HG02798 (cell line): ENCODE results near the gene ADORA2A.

ENCODE experiments used
- ATAC-seq: cut with Tn5 transposase; IDR thresholded peaks from one replicate; pipeline ENCODE4 v1.9.1; 2021; ENCODE audit warnings: mild to moderate bottlenecking; ENCODE audit not compliant: unreplicated experiment, poor library complexity

The ADORA2A gene

GRCh38 chr22:24430431-24431308 lies 3.3 kb downstream of the ADORA2A start:
- ATAC-seq: no peak

- ATAC-seq: no peak
Measured at GRCh38 chr22:24431309-24432034, 4.1 kb downstream of the ADORA2A start.

GRCh38 chr22:24432059-24432853 lies 4.9 kb downstream of the ADORA2A start:
- no peak for ATAC-seq

- no peak for ATAC-seq
Measured at GRCh38 chr22:24433001-24433827, 5.8 kb downstream of the ADORA2A start.

GRCh38 chr22:24433828-24434470 lies 6.5 kb downstream of the ADORA2A start:
- peak; percentile 68 for ATAC-seq

- peak; percentile 49 for ATAC-seq
Measured at GRCh38 chr22:24434471-24435322, 7.3 kb downstream of the ADORA2A start.

- no peak for ATAC-seq
Measured at GRCh38 chr22:24435323-24435645, 7.9 kb downstream of the ADORA2A start.

- ATAC-seq: no peak
Measured at GRCh38 chr22:24435861-24436371, 8.5 kb downstream of the ADORA2A start.

- ATAC-seq: no peak
Measured at GRCh38 chr22:24436553-24436952, 9.2 kb downstream of the ADORA2A start.

GRCh38 chr22:24437091-24437490 lies 9.7 kb downstream of the ADORA2A start:
- ATAC-seq: no peak

- ATAC-seq: no peak
Measured at GRCh38 chr22:24437741-24438328, 10.4 kb downstream of the ADORA2A start.

GRCh38 chr22:24440270-24440717 lies 12.9 kb downstream of the ADORA2A start:
- ATAC-seq: no peak

- no peak for ATAC-seq
Measured at GRCh38 chr22:24440718-24441405, 13.5 kb downstream of the ADORA2A start.

- ATAC-seq: no peak
Measured at GRCh38 chr22:24441406-24442351, 14.3 kb downstream of the ADORA2A start.

- ATAC-seq: no peak
Measured at GRCh38 chr22:24442352-24442744, 14.9 kb downstream of the ADORA2A start.

GRCh38 chr22:24443668-24444067 lies 16.3 kb downstream of the ADORA2A start:
- ATAC-seq: no peak
